Lower leg skin (tissue), 4 donors: ENCODE data around the gene ZNF778. TPM values are rescaled to one million over a fixed set of nuclear protein-coding genes. Genes with fewer than 3 reads are reported as not detected.
"Not testable (repeated sequence)": the region's sequence is repeated elsewhere in the genome, so short reads cannot be mapped to it uniquely, and the experiment has no call there.

ENCODE experiments used
- DNase-seq, 2 donors: peaks; one replicate each; pipeline ENCODE4 v3.0.0-alpha.2; 2019; ENCODE audit warnings: low spot score in 2 of 2
- H3K4me3 ChIP-seq: fragments of 200-600 bp; sonication (generic); 2 replicates; pipeline ENCODE4 v1.5.1; 2017; ENCODE audit warnings: mild to moderate bottlenecking, low read depth; ENCODE audit not compliant: poor library complexity, severe bottlenecking
- POLR2A ChIP-seq, 2 donors: fragments of 450-650 bp; IDR thresholded peaks; one replicate each; pipeline ENCODE4 v1.6.1; 2016 to 2017; ENCODE audit warnings: antibody characterized with exemption in 2 of 2, mild to moderate bottlenecking in 1 of 2, moderate library complexity in 1 of 2
- WGBS, 2 donors: methylation state at CpG; one replicate each; pipeline ENCODE4 v1.1.5; 2018; 5-methylcytosine and 5-hydroxymethylcytosine counted together
- intact Hi-C: fragments of 100-400 bp; cut with DNase I; formaldehyde crosslinking; loops from one replicate; pipeline ENCODE4 v1.15.0; 2023; ENCODE audit warnings: low total_unique reads
- total RNA-seq, 4 donors: library from RNA; depleted of rRNA; stranded (reverse); fragments of >200 nt; gene quantifications; one replicate each; pipeline ENCODE4 v1.1.0, GENCODE V29; 2016
- TF ChIP-seq, protein P1 (sequence below), 3 donors: fragments of 450-650 bp; IDR thresholded peaks; one replicate each; pipeline ENCODE4 v1.5.1; 2016; ENCODE audit warnings: antibody characterized with exemption in 3 of 3, mild to moderate bottlenecking in 3 of 3, moderate library complexity in 2 of 3

The ZNF778 gene
- total RNA-seq, 4 donors from 2014 or later: 10.9 to 34.8 (median 18.1) TPM

- DNase-seq: peak; percentile 62 to 94
- 7% methylated on average over 38 of the region's 39 CpGs for WGBS, 2 donors
- peak overlapping the region; percentile 62 for H3K4me3 ChIP-seq
- intact Hi-C loops: no loop called here
- TF ChIP-seq POLR2A (IDR thresholded peaks at IDR 0.05): peak in 1 of 2 donors; percentile 37
- TF ChIP-seq, protein P1, sequence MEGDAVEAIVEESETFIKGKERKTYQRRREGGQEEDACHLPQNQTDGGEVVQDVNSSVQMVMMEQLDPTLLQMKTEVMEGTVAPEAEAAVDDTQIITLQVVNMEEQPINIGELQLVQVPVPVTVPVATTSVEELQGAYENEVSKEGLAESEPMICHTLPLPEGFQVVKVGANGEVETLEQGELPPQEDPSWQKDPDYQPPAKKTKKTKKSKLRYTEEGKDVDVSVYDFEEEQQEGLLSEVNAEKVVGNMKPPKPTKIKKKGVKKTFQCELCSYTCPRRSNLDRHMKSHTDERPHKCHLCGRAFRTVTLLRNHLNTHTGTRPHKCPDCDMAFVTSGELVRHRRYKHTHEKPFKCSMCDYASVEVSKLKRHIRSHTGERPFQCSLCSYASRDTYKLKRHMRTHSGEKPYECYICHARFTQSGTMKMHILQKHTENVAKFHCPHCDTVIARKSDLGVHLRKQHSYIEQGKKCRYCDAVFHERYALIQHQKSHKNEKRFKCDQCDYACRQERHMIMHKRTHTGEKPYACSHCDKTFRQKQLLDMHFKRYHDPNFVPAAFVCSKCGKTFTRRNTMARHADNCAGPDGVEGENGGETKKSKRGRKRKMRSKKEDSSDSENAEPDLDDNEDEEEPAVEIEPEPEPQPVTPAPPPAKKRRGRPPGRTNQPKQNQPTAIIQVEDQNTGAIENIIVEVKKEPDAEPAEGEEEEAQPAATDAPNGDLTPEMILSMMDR (IDR thresholded peaks at IDR 0.05): no peak
These were observed 23.9 kb downstream of the ZNF778 start for GRCh38 chr16:89241187-89242007.

GRCh38 chr16:89242795-89243200 lies 25.3 kb downstream of the ZNF778 start:
- 41 to 49% methylated on average over 9 of the region's 12 CpGs for WGBS, 2 donors
- intact Hi-C loops: no loop called here
- no peak for DNase-seq
- TF ChIP-seq, protein P1 (IDR thresholded peaks at IDR 0.05): no peak
- TF ChIP-seq POLR2A (IDR thresholded peaks at IDR 0.05): no peak
- no peak overlapping the region for H3K4me3 ChIP-seq

GRCh38 chr16:89243664-89244063 lies 26.2 kb downstream of the ZNF778 start:
- intact Hi-C loops: no loop called here
- no peak for DNase-seq
- TF ChIP-seq, protein P1 (IDR thresholded peaks at IDR 0.05): no peak
- TF ChIP-seq POLR2A (IDR thresholded peaks at IDR 0.05): no peak
- no peak overlapping the region for H3K4me3 ChIP-seq
- WGBS, 2 donors: 80 to 86% methylated on average over 5 of the region's 5 CpGs

GRCh38 chr16:89244264-89244663 lies 26.8 kb downstream of the ZNF778 start:
- intact Hi-C loops, H3K4me3 ChIP-seq, DNase-seq: not testable (repeated sequence)
- 62 to 68% methylated on average over 13 of the region's 13 CpGs for WGBS, 2 donors

GRCh38 chr16:89244754-89245153 lies 27.3 kb downstream of the ZNF778 start:
- WGBS, 2 donors: 72 to 75% methylated on average over 10 to 12 of the region's 12 CpGs
- no peak for DNase-seq
- H3K4me3 ChIP-seq: no peak overlapping the region
- TF ChIP-seq, protein P1 (IDR thresholded peaks at IDR 0.05): no peak
- no peak for TF ChIP-seq POLR2A (IDR thresholded peaks at IDR 0.05)
- intact Hi-C loops: no loop called here

DNA sequence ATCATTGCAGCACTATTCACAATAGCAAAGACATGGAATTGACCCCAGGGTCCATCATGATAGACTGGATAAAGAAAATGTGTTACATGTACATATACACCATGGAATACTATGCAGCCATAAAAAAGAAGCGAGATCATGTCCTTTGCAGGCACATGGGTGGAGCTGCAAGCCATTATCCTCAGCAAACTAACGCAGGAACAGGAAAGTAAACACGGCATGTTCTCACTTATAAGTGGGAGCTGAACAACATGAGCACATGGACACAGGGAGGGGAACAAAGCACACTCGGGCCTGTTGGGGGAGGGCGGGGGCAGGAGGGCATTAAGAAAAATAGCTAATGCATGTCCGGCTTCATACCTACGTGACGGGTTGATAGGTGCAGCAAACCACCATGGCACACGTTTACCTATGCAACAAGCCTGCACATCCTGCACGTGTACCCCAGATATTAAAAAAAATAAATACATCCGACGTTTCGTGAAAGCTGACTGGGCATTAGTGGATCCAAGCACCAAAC lies 28.9 kb downstream of the ZNF778 start:
- intact Hi-C loops: no loop called here
- WGBS, 2 donors: 48 to 53% methylated on average over 13 of the region's 13 CpGs
- DNase-seq: no peak
- no peak for TF ChIP-seq POLR2A (IDR thresholded peaks at IDR 0.05)
- TF ChIP-seq, protein P1 (IDR thresholded peaks at IDR 0.05): no peak
- H3K4me3 ChIP-seq: no peak overlapping the region
